Femur (tissue), 1 donor: ENCODE results near the gene CLEC17A.
A peak's percentile ranks its signal among the peaks of the same experiment; 100 is the strongest.
"Not testable (repeated sequence)": the region's sequence is repeated elsewhere in the genome, so short reads cannot be mapped to it uniquely, and the experiment has no call there.

Experiments used
- DNase-seq: peaks from one replicate; pipeline ENCODE4 v3.0.0-alpha.2; 2017

The CLEC17A gene

GRCh38 chr19:14584372-14584771 lies 1.5 kb downstream of the CLEC17A start:
- DNase-seq: not testable (repeated sequence)

GRCh38 chr19:14585187-14585586 lies 2.3 kb downstream of the CLEC17A start:
- not testable (repeated sequence) for DNase-seq

- not testable (repeated sequence) for DNase-seq
These were observed 6.5 kb downstream of the CLEC17A start for GRCh38 chr19:14589433-14589832.

- no peak for DNase-seq
These were observed 12.7 kb downstream of the CLEC17A start for GRCh38 chr19:14595558-14595957.

DNA sequence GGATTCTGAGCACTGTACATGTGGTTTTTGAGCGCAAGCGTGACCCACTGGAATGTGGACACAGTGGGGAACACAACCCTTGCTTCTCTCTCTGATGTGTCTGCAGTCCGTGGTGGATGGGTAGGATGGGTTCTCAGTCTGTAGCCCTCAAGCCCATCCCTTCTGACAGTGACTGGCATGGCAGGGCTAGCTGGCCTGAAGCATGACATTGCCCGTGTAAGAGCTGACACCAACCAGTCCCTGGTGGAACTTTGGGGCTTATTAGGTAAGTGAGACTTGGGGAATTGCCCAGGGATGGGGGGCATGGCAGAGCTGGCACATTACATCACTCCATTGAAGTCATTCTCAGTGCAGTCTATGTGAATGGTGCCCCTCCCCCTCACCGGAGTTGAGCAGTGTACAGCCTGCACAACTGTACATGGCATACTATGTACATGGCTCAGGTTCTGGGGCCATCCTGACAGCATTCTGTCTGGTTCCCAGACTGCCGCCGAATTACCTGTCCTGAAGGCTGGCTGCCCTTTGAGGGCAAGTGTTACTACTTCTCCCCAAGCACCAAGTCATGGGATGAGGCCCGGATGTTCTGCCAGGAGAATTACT lies 16.8 kb downstream of the CLEC17A start:
- no peak for DNase-seq

- DNase-seq: no peak
These were observed 21.1 kb downstream of the CLEC17A start for GRCh38 chr19:14603990-14604387.

GRCh38 chr19:14606627-14607026 lies 23.7 kb downstream of the CLEC17A start:
- no peak for DNase-seq

- DNase-seq: no peak
These were observed 28.2 kb downstream of the CLEC17A start for GRCh38 chr19:14611051-14611450.

- not testable (repeated sequence) for DNase-seq
These were observed 29.4 kb downstream of the CLEC17A start for GRCh38 chr19:14612242-14612641.

- no peak for DNase-seq
These were observed 29.8 kb downstream of the CLEC17A start for GRCh38 chr19:14612657-14613056.

- not testable (repeated sequence) for DNase-seq
These were observed 30.7 kb downstream of the CLEC17A start for GRCh38 chr19:14613399-14614098.

- peak; percentile 25 for DNase-seq
These were observed 31.2 kb downstream of the CLEC17A start for GRCh38 chr19:14614099-14614412.

DNA sequence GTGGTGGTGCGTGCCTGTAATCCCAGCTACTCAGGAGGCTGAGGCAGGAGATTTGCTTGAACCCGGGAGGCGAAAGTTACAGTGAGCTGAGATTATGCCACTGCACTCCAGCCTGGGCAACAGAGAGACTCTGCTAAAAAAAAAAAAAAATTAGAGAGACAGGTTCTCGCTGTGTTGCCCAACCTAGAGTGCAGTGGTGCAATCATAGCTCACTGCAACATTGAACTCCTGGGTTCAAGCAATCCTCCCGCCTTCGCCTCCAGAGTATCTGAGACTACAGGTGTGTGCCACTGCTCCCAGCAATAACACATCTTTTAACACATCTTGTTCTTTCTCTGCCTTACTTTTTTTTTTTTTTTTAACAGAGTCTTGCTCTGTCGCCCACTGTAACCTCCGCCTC lies 32.7 kb downstream of the CLEC17A start:
- no peak for DNase-seq

GRCh38 chr19:14616407-14616806 lies 33.5 kb downstream of the CLEC17A start:
- no peak for DNase-seq

- DNase-seq: no peak
These were observed 36.5 kb downstream of the CLEC17A start for GRCh38 chr19:14619404-14619803.

- not testable (repeated sequence) for DNase-seq
These were observed 41.6 kb downstream of the CLEC17A start for GRCh38 chr19:14624491-14624890.

DNA sequence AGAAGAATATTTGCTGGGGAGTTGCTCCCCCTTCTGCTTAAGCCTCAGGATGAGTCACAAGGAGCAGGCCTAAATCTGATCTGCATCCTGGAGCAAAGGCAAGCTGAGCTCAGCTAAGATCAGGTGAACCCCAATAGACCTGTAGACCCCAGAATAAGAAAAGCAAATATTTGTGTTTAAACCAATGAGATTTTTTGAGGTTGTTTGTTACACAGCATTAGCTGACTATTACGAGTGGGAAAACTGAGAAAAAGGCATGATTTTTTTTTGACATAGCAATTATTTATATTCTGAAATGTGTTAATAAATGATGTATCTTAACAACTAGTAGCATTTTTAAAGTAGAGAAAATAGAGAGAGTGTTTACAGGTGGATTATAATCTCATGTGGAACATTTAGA lies 46.7 kb downstream of the CLEC17A start:
- DNase-seq: no peak

DNA sequence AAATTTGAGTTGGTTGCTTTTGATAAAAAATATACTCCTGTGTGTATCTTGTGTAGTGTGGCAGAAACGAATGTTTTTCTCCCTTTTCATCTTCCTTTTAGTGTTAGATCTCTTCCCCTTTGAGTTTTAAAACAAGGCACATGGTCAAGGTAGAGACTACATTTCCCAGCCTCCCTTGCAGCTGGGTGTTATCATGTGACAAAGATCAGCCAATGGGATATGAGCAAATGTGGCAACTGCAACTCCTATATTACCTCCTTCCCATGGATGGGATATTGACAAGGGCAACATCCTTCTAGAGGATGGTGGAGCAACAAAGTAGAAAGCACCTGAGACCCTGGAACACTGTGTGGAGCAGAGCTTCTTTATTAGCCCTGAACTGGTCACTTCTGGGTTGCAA lies 49.4 kb downstream of the CLEC17A start:
- DNase-seq: no peak

- no peak for DNase-seq
These were observed 56.8 kb downstream of the CLEC17A start for GRCh38 chr19:14639536-14640277.

DNA sequence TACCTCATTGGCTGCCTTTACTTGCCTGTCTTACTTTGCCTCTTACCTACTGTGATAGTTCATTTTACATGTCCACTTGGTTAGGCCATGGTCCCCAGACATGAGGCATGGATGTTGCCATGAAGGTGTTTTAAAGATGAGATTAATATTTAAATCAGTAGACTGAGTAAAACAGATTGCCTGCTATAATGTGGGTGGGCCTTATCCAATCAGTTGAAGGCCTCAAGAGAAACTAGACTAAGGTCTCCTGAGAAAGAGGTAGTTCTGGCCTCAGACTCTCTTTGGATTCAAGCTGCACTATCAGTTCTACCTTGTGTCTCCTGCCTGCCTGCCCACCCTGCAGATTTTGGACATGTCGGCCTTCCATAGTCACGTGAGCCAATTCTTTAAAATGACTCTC lies 65.6 kb downstream of the CLEC17A start:
- no peak for DNase-seq

GRCh38 chr19:14649020-14649419 lies 66.1 kb downstream of the CLEC17A start:
- no peak for DNase-seq

DNA sequence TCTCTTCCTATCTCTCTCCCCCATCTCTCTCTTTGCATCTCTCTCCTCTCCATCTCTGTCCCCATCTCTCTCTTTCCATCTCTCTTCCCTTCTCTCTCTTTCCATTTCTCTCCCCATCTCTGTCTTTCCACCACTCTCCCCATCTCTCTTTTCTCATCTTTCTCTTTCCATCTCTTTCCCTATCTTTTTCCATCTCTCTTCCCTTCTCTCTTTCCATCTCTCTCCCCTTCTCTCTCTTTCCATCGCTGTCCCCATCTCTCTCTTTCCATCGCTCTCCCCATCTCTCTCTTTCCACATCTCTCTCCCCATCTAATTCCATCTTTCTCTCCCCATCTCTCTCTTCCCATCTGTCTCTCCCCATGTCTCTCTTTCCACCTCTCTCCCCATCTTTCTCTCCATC lies 67.3 kb downstream of the CLEC17A start:
- no peak for DNase-seq

DNA sequence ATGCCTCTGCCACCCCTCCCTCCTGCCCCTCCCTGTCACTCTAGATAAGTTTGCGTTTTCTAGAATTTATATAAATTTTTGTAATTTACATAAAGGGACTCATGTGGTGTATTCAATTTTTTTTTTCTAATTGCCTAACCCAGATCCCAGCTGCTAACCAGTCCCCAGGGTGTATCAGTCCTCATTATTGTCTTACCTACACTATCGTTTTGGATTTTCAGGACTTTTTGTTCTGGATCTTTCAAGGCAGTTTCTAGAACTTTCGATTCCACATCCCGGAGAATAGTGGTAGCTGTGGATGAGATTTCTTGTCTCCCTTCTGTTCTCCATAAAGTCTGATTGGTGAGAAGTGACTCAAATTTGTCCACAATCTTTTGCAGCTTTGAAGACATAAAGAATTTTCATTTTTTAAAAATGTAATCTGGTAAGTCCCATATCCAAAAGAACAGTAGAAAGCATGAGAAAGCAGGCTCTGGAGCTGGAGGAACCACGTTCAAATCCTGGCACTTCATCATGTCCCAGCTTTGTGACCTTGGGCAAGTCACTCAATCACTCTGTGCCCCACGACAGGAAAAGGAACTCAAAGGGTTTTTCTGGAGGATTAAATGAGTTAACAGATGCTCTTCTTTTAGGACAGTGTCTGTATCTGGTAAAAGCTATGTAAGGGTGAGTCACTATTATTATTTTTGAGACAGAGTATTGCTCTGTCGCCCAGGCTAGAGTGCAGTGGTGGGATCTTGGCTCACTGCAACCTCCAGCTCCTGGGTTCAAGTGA lies 72.1 kb downstream of the CLEC17A start:
- no peak for DNase-seq
